CD4-positive, alpha-beta T cell treated with Interferon alpha-2 for 1 hour (primary cell): ENCODE measurements around the gene TNS2.
A peak's percentile ranks its signal among the peaks of the same experiment; 100 is the strongest.

Source experiments
- DNase-seq, 2 donors: peaks; one replicate each; pipeline ENCODE4 v3.0.0-alpha.2; 2020 to 2022

The TNS2 gene

GRCh38 chr12:53058674-53059433 is 9.0 kb downstream of the TNS2 start:
- no peak for DNase-seq

GRCh38 chr12:53059434-53060063 is 9.7 kb downstream of the TNS2 start:
- no peak for DNase-seq

GRCh38 chr12:53060064-53060720 is 10.3 kb downstream of the TNS2 start:
- no peak for DNase-seq

- DNase-seq: no peak
Observed at GRCh38 chr12:53060721-53061276, 10.9 kb downstream of the TNS2 start.

- no peak for DNase-seq
Observed at GRCh38 chr12:53061404-53062010, 11.6 kb downstream of the TNS2 start.

GRCh38 chr12:53062011-53062961 is 12.4 kb downstream of the TNS2 start:
- DNase-seq: no peak

- no peak for DNase-seq
Observed at GRCh38 chr12:53062977-53063707, 13.3 kb downstream of the TNS2 start.

GRCh38 chr12:53063708-53064612 is 14.1 kb downstream of the TNS2 start:
- DNase-seq: no peak

- no peak for DNase-seq
Observed at GRCh38 chr12:53064613-53065436, 15.0 kb downstream of the TNS2 start.

- DNase-seq: no peak
Observed at GRCh38 chr12:53065470-53065869, 15.6 kb downstream of the TNS2 start.

- DNase-seq: peak; percentile 58 to 72
Observed at GRCh38 chr12:53065975-53066931, 16.4 kb downstream of the TNS2 start.

- DNase-seq: no peak
Observed at GRCh38 chr12:53067074-53067992, 17.5 kb downstream of the TNS2 start.

- no peak for DNase-seq
Observed at GRCh38 chr12:53067993-53068770, 18.3 kb downstream of the TNS2 start.

- DNase-seq: no peak
Observed at GRCh38 chr12:53068811-53069585, 19.1 kb downstream of the TNS2 start.
